ENCODE results near the gene ARHGDIB.

ARHGDIB gene

DNA sequence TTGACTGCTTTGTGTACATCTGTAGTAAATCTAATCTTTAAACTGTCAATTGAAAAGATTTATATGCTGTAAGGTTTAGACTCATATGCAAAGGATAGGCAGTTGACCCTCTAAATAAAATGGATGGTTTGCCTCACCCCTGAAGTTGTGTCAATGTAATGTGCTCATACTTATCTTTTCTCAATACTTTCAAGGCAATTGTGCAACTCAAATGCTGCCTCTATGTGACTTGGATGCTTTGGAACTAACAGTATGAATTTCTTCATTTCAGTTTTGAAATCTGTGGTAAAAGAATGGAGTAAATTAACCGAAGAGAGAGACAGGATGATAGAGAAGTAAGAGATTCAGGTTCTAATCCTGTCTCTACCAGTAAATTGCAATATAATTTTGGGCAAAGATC lies 21.2 kb upstream of the ARHGDIB start:
- no peak for DNase-seq

DNA sequence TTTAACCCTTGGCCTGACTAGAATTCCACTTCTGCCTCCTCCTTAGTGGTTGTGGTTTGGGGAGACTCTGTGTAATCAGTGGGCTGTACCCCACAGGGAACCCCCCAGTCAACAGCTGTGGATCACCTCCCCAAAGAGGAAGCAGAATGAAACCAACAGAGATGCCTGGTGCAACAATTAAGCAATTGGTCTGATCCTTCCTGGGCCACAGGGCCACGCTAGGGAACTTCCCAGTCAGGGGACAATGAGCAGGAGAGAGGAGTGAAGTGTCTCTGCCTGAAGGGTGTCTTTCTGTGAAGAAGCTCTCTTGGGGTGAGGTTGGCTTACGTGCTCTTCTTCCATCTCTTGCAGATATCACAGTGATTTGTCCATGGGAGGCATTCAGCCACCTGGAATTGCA lies 19.6 kb upstream of the ARHGDIB start:
- no peak for DNase-seq

DNA sequence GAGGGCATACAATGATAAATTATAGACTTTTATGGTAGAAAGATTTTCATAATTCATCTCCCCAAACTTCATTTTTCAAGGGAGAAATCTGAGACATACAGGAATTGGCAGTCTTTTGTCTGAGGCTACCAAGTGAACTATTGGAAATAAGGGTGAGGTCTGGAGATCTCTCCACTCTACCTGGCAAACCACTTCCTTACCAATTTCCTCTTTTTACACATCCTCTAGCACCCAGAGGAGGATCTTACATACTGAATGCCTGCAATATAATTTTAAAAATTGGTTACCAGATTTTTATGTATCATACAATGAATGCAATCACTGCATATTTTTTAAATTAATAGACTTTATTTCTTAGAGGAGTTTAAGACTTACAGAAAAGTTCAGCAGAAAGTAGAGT lies 18.1 kb upstream of the ARHGDIB start:
- DNase-seq: no peak

DNA sequence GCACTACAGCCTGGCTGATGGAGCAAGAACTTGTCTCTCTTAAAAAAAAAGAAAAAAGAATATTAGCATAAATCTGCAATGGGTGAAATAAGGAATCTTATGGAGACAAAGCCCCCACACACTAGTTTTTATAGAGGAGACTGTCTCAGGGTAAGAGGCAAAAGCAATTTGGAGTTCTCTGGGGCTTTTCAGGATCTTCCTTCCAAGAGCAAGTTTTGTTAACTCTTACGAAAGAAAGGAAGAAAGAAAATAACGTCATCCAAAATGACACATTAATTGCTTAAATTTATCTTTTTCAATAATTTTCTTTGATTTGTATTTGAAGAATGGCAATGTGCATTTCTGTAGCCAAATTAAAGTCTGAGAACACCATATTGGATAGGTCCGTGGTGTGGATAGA lies 15.3 kb upstream of the ARHGDIB start:
- DNase-seq: no peak

DNA sequence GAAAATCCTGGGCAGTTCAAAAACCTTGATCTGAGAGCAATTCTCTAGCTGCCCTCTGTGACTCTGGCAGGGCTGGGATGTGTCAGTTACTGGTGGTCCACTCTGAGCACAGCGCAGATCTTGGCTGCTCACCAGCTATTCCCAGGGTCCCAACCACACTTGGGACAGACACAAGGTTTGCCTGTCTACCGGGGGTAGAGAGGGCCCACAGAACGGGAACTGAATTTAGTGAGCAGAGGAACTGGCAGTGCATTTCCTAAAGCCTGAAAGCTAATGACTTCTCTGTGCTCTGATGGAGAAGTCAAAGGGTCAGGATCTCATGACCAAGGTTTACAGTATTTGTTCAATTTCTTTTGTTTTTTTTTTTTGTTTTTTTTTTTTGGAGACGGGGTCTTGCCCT lies 14.1 kb upstream of the ARHGDIB start:
- DNase-seq: no peak

DNA sequence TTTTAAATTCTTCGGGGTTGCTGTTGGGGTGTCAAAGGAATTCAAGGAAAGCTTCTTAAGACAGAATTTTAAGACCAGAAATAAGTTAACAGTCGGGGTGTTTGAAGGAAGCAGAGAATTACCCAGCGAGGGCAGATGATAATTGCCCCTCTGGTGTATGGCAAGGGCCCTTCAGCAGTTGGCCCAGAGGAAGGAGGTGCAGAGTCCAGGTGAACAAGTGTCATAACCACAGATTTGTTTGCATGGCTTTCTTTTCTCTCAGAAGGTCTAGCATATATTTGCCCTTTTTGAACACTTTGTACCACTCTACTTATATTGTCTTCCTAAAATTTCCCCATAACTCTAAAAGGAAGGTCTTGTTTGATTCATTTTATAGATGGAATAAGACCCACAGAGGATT lies 13.2 kb upstream of the ARHGDIB start:
- DNase-seq: no peak

DNA sequence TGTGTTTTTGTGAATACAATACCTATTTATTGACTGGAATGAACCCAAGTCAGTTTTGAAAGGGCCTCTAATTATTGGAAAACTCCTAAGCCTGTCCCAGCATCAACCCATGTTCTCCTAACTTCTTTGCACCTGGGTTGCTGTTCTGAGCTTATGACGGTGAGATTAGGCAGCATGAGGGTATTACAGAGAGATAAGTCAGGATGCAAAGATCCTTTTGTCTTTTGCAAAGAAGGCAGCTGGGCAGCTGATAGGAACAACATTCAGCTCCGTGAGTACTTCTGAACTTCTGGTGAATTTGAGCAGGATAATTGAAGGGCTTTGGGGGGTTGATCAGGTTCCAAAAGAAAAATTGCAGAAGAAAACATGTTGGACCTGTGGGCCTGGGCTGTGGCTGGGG lies 11.4 kb upstream of the ARHGDIB start, which contains the start of gene PDE6H:
Gene PDE6H, plus strand, starts transcription at position 227 of the 400 bp plus-strand sequence. CDS start 4,971 bp downstream, outside the sequence.
- DNase-seq: no peak

DNA sequence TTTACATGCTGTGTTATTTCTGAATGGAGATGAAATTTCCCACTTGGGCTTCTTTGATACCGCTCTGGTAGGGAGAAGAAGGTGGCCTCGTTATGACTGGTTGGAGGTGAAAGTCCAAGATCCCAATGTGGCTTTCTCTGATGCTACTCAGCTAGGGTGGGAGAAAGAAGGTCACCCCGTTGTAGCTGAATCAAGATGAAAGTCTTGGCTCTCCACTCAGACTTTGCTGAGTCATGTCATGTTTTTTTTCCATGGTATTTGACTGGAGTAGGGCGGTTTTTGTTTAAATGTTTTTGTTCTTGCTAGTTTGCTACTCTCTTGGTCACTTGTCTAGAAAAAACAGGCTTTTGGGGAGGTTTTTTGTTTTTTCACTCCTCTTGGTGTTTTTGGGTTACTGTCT lies 9.1 kb upstream of the ARHGDIB start:
- no peak for DNase-seq

DNA sequence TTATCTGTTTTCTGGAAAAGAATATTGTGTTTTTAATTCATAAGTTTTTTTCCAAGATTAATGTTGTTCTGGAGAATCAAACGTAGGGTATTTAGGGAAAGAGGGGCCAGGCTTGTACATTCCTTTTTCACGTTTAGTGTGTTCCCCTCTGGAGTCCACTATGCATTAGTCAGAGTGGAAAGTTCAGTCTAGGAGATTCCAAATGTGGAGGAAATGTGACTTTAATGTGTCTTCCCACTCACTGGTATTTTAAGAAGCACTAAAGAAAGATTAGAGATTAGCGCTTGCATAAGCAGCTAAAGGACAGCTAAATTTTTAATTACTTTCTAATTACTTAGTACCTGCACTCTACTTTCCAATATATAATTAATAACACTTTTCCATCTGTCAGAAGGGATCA lies 7.1 kb upstream of the ARHGDIB start:
- DNase-seq: no peak

DNA sequence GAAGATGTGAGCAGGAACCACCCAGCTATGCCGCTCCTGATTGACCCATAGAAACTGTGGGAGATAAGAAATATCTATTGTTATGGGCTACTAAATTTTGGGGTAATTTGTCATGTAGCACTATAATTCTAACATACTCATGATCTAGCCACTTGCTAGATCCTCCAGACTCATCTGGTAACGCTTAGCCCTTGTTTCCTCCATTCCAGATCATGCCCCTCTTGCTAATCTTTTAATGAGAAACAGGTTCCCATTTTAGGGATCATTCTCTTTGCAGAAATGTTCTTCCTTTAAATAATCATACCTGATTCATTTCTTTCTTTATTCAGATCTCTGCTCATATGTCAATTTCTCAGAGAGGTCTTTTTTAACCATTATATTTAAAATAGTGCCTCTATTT lies 3.8 kb upstream of the ARHGDIB start:
- peak; percentile 25 for DNase-seq

DNA sequence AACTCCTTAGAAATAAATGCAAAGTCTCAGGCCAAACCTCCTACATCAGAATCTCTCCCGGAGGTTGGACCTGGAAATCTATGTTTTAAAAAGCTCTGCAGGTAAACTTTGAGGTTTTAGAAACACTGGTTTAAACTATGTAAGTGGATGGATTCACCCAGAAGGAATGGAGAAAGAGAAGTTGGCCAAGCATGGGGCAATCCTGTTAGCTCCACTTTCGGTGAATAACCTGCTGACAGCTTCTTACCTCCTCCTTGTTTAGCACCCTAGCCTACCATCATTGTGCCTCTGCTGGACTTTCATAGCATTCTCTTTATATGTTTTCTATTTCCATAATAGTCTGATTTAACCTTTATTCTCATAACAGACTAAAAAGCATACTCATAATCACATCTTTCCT lies 3.0 kb upstream of the ARHGDIB start:
- no peak for DNase-seq

DNA sequence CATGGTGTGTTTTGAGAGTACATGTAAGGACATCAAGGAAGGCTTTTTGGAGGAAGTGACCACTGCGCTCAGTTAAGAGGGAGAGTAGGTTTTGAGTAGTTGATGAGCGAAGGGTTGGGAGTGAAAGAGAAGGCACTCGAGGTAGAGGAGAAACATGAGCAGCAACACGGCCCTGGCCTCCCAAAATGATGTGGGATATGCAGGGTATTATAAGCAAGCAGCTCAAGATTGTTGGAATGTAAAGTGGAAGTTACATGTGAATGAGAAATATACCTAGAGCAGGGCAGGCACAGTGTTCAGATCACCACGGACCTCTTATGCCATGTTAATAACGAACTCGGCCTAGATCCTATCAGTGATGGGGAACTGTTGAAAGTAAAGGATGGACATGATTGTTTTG lies 2.1 kb upstream of the ARHGDIB start:
- DNase-seq: no peak

DNA sequence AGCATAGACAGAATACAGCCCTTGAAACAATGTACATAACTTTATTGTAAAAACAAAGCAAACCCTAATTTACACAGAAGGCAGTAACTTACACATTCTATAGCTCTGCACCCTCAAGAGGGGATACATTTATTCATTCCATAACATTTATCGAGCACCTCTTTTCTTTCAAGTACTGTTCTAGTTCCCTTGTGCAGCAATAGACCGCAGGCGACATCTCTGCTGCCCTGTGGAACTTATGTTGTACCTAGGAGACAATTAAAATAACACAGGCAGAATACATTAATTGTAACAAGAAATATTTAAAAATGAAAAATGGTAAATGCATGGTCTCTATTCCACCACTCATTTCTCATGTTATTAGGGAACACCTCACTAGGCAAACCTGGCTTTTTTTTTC lies 1.4 kb upstream of the ARHGDIB start:
- DNase-seq: no peak

DNA sequence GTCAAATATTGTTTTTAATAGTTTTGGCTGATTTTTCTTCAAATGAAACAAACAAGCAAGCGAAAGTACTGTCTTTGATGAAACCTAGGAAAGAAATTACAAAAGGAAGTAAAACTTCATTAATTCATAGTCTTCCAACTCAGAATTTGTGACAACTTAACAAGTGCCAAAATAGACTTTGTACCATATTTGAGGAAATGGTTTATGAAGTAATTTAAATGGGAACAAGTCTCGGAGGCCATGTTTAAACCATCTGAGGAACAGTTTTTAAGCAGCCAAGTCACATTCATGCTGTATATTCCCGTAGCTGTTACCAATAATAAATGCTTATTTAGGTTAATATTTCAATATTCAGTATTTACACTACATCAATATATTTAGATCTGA lies 745 bp upstream of the ARHGDIB start:
- no peak for DNase-seq

DNA sequence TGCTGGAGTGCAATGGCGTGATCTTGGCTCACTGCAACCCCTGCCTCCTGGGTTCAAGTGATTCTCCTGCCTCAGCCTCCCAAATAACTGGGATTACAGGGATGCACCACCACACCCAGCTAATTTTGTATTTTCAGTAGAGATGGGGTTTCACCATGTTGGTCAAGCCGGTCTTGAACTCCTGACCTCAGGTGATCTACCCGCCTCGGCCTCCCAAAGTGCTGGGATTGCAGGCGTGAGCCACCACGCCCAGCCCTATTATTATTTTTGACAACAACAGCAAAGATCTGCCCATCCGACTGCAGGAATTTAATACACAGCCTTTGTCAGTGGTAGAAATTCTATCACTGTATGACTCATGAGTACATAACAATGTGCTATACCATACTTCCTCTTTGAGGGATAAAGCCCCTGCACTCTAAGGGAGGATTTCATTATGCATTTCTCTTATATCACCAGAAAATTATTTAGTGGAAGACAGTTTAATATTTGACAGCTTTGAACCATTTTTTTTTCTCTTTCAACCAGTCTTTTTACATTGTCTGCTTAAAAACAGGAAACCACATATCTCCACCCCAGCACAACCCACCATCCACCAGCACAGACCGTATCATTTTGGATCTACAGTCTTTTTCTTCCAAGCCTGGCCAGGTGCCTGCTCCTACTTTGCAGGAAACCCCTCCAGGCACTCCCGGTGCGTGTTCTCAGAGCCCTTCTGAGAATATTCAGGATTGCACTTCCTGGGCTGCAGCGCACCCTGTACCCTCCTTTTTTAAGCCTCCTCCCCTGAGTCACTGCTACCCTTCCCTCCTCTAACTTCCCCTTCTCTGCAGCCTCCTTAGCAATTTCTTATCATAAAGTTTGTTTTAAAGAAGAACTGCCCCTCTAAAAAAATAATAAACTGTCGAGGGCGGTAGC lies 594 bp downstream of the ARHGDIB start:
- peak; percentile 80 for DNase-seq

DNA sequence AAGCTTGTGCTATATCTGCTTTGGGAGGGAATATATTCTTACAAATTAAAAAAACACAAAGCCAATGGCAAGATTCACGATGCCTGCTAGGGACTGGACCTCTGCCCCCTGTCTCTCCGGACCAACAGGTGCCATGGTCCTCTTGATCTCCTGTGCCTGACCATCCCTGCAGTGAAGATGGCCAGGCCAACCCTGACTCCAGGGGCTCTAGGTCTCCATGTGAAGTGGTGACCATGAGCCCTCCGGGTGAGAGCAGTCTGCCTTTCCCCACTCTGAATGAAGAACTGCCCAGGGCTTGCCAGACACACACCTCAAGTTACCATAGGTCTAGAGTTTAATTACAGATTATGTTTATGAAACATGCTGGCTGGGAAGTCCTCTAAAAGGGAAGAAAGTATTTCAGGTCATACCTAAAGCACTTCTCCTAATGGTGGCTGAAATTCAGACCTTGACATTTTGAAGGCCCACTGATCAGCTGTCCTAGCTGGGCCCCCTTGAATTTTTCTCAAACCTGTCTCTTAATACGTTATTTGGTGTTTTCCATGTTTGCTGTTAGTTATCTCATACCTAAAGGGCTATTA lies 1.4 kb downstream of the ARHGDIB start:
- no peak for DNase-seq

DNA sequence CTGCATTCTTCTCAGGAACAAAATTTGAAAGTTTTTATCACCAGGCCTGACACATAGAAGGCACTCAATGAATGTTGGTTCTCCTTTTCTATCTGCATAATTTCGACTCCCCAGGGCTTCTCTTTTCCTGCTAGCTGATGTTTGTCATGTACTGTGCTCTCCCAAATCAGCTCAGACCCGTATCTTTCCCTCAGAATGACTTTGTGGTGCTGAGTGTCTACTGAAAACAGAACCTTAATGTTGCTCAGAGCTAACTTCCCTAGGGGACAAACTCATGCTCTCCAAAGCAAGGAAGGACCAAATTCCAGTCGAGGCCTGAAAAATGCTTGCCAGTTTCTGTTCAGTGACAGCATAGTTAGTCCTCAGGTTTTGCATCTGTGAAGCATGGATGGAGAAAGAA lies 1.9 kb downstream of the ARHGDIB start:
- DNase-seq: no peak

DNA sequence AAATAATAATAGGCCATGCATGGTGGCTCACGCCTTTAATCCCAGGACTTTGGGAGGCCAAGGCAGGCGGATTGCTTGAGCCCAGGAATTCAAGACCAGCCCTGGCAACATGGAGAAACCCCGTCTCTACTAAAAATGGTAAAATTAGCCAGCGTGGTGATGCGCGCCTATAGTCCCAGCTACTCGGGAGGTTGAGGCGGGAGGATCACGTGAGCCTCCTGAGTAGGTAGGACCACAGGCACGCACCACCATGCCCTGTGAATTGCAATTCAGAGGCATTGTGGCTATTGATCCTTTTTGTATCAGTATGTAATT lies 2.3 kb downstream of the ARHGDIB start:
- no peak for DNase-seq

DNA sequence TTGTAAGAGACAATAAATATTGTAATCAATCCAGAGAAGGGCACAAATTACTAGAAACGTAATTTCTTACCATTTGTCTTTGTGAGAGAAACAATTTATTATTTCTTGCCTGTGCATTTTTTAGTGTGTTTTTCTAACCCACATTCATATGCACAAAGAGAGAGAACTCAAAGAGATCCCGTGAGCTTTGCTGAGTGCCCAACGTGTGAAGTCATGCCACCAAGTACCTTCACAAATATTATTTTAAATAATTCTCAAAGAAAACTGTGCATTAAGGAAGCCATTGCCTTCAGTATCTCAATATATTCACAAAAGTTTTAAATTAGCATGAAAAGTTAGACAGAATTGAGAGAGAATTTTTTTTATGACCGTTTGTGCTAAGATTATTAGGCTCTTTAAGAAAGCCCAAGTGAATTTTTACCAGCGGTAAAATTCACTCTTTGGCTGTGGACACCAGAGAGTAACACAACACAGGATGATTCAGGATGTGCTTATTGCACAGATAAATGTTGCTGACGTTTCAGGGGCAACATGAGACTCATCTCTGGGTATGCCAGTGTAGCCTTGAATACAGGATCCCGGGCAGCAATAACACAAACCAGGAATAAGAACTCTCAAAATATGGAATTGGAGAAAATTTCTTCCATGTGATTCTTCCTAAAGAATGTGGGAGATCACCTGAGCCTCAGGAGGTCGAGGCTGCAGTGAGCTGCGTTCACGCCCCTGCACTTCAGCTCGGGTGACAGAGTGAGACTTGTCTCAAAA lies 2.9 kb downstream of the ARHGDIB start:
- no peak for DNase-seq

DNA sequence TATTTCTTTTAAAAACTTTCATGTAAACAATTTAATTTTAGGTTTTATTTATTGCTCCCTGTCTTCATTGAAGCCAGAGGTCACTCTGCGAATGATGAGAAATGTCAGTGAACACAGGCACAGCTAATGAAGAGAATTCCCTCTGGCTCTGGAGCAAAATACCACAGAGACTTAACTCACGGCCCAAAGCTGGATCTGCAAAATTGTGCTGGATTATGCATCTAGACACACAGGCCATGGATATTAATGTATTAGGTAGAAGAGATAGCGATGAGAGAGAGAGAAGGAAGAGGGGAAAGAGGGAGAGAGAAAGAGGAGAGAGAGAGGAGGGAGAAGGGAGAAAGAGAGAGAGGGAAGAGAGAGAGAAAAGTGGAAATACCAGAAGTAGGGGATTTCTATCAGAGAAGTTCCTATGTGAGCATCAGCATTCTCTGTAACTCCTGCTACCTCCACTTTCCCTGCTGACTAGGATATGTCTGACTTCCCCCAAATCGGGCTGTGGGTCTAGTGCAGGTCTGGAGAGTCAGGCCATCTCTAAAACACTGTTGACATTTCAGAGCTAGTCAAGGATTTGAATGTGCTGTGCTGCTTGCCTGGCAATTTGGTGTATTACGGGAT lies 3.7 kb downstream of the ARHGDIB start:
- no peak for DNase-seq

DNA sequence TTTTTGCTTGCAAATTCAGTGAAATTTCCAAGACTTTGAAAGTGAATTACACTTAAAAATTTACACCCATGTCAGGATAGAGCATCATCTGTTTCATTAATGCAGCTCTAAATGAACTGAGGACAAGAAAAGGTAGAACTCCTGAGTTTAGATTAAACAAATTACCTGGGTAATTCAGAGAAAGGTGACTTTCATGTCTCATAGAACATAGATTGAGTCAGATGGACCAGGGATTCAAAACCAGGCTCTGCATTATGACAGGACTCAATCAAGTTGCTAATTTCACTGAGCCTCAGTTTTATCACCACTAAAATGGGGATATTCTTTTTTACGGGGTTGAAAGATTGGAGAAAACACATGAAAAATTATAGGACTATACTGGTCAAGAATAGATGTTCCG lies 4.5 kb downstream of the ARHGDIB start:
- DNase-seq: no peak

DNA sequence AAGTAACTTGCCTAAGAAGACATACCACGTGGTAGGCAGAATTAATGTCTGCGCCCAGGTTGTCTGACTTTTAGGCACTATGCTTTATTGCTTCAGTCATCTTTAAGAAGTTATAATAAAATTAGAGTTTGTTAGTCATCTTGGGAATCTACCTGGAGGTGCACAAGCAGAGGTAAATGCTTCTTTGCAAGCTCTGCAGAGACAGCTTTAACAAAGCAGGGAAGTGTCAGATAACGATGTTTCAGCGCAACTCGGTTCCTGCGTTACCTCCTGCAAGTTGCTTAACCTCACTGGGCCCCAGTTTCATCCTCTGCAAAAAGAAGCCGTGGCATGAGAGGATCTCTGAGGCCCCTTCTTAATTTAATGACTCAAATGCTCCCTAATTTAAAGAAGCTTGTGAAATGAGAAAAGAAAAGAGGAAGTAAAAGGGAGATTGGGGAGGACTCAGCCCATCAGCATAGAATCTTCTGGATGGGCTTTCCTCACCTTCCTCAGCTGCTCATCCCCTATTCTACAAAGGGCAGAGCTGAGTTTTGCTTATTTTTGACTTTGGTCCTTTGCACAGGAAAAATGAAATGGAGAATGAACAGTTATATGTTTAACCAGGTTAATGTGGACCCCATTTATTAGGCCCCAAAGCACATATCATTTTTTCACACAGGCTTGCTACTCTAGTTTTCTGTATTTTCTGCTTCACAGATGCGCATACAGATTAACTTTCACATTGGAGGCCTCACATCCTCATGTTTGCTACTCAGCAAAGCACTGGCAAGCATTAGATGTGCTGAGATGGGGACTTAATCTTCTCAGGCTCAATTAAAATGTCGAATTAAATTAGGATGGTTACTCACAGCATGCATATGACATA lies 5.1 kb downstream of the ARHGDIB start:
- DNase-seq: no peak

DNA sequence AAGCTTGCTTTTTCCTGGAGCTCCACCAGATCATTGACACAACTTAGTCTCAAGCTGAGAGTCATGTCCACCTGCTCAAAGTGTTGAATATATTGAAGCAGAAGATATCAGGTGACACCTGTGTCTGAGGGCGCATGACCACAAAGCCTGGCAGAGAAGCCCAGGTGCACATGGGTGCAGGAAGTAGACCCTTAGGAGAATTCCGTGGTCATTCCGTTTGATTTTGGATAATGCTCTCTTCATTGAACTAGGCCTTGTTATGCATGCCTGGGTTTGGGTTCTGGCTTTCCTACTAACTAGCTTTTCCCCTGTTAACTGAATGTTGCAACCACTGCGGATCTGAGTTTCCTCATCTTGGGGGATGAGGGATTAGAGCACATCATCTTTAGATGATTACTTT lies 7.1 kb downstream of the ARHGDIB start:
- DNase-seq: no peak

All from fibroblast of upper back skin (primary cell).